ENCODE data around the gene MAPKBP1. TPM values are rescaled to one million over a fixed set of nuclear protein-coding genes. Genes with fewer than 3 reads are reported as not detected.
"Not testable (repeated sequence)": the region's sequence is repeated elsewhere in the genome, so short reads cannot be mapped to it uniquely, and the experiment has no call there.

The MAPKBP1 gene
- polyA plus RNA-seq, 1 donor from 2014 or later = 30.3 TPM

DNA sequence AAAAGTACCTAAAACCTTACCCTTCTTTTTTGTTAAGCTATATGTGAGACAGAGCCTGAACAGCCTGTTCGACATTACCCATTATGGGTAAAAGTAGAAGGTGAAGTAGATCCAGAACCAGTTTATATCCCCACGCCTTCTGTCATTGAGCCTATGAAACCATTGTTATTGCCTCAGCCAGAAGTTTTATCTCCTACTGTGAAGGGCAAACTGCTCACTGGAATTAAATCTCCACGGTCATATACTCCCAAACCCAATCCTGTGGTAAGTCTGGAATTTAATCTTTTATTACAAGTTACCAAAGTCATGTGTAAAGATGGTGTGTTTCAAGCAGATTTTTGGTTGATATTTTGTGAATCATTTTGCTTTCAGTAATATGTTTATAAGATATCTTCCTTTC, 47.1 kb upstream of the MAPKBP1 start:
- Histone ChIP-seq H3K79me2 (replicated peaks; ENCODE audit: insufficient read depth, low read length) (no peaks in the 10 kb centered on the region), H3K4me2 (ENCODE audit: low read length) (no peak overlapping the region), H3K36me3 (ENCODE audit: insufficient read depth, low read length) (no peaks in the 10 kb centered on the region), H3K9me2 (ENCODE audit: insufficient read depth, low read length) (no peaks in the 10 kb centered on the region), H3K4me3 (ENCODE audit: low read length) (no peak overlapping the region), H3F3A (ENCODE audit: insufficient read depth, low read length, poor library complexity, severe bottlenecking) (no peaks in the 10 kb centered on the region), H3K27me3 (ENCODE audit: insufficient read depth, low read depth, low read length) (no peaks in the 10 kb centered on the region), H3K27ac (ENCODE audit: low read length) (no peak overlapping the region), H4K20me1 (ENCODE audit: insufficient read depth) (no peaks in the 10 kb centered on the region), H3K9ac (ENCODE audit: low read length) (no peak overlapping the region), H3K9me3 (ENCODE audit: low read length) (no peaks in the 10 kb centered on the region), H2AFZ (ENCODE audit: low read depth, low read length) (no peak overlapping the region)
- TF ChIP-seq, protein P1, sequence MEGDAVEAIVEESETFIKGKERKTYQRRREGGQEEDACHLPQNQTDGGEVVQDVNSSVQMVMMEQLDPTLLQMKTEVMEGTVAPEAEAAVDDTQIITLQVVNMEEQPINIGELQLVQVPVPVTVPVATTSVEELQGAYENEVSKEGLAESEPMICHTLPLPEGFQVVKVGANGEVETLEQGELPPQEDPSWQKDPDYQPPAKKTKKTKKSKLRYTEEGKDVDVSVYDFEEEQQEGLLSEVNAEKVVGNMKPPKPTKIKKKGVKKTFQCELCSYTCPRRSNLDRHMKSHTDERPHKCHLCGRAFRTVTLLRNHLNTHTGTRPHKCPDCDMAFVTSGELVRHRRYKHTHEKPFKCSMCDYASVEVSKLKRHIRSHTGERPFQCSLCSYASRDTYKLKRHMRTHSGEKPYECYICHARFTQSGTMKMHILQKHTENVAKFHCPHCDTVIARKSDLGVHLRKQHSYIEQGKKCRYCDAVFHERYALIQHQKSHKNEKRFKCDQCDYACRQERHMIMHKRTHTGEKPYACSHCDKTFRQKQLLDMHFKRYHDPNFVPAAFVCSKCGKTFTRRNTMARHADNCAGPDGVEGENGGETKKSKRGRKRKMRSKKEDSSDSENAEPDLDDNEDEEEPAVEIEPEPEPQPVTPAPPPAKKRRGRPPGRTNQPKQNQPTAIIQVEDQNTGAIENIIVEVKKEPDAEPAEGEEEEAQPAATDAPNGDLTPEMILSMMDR (IDR thresholded peaks at IDR 0.05; ENCODE audit: poor library complexity, severe bottlenecking) = no peak
- TF ChIP-seq EP300 (conservative IDR thresholded peaks at IDR 0.05; ENCODE audit: poor library complexity, severe bottlenecking) (no peak), MXI1 (conservative IDR thresholded peaks at IDR 0.05; ENCODE audit: poor library complexity, severe bottlenecking) (no peak), SMC3 (conservative IDR thresholded peaks at IDR 0.05; ENCODE audit: poor library complexity) (no peak), POLR2AphosphoS5 (IDR thresholded peaks at IDR 0.05) (no peak), TAF1 (IDR thresholded peaks at IDR 0.05; ENCODE audit: low read depth) (no peak), EZH2 (IDR thresholded peaks at IDR 0.05; ENCODE audit: borderline replicate concordance, insufficient read depth, low read length, poor library complexity, severe bottlenecking) (no peak), RAD21 (conservative IDR thresholded peaks at IDR 0.05) (no peak)
- TF ChIP-seq, protein P2, sequence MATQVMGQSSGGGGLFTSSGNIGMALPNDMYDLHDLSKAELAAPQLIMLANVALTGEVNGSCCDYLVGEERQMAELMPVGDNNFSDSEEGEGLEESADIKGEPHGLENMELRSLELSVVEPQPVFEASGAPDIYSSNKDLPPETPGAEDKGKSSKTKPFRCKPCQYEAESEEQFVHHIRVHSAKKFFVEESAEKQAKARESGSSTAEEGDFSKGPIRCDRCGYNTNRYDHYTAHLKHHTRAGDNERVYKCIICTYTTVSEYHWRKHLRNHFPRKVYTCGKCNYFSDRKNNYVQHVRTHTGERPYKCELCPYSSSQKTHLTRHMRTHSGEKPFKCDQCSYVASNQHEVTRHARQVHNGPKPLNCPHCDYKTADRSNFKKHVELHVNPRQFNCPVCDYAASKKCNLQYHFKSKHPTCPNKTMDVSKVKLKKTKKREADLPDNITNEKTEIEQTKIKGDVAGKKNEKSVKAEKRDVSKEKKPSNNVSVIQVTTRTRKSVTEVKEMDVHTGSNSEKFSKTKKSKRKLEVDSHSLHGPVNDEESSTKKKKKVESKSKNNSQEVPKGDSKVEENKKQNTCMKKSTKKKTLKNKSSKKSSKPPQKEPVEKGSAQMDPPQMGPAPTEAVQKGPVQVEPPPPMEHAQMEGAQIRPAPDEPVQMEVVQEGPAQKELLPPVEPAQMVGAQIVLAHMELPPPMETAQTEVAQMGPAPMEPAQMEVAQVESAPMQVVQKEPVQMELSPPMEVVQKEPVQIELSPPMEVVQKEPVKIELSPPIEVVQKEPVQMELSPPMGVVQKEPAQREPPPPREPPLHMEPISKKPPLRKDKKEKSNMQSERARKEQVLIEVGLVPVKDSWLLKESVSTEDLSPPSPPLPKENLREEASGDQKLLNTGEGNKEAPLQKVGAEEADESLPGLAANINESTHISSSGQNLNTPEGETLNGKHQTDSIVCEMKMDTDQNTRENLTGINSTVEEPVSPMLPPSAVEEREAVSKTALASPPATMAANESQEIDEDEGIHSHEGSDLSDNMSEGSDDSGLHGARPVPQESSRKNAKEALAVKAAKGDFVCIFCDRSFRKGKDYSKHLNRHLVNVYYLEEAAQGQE (IDR thresholded peaks at IDR 0.05; ENCODE audit: borderline replicate concordance) = no peak

DNA sequence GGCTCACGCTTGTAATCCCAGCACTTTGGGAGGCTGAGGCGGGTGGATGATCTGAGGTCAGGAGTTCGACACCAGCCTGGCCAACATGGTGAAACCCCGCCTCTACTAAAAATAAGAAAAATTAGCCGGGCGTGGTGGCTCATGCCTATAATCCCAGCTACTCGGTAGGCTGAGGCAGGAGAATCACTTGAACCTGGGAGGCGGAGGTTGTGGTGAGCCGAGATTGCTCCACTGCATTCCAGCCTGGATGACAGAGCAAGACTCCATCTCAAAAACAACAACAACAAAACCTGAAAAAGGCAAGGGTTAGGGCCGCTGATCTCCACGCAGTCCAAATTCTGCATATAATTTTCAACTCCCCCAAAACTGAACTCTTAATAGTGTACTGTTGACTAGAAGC, 46.2 kb upstream of the MAPKBP1 start:
- H3K27me3 ChIP-seq (ENCODE audit: insufficient read depth, low read depth, low read length); H3K9me2 ChIP-seq (ENCODE audit: insufficient read depth, low read length); H3K9ac ChIP-seq (ENCODE audit: low read length); H3K79me2 ChIP-seq (replicated peaks; ENCODE audit: insufficient read depth, low read length); H2AFZ ChIP-seq (ENCODE audit: low read depth, low read length); H3F3A ChIP-seq (ENCODE audit: insufficient read depth, low read length, poor library complexity, severe bottlenecking); H3K4me2 ChIP-seq (ENCODE audit: low read length); H3K36me3 ChIP-seq (ENCODE audit: insufficient read depth, low read length); H4K20me1 ChIP-seq (ENCODE audit: insufficient read depth); H3K4me3 ChIP-seq (ENCODE audit: low read length); H3K9me3 ChIP-seq (ENCODE audit: low read length); H3K27ac ChIP-seq (ENCODE audit: low read length): not testable (repeated sequence)

DNA sequence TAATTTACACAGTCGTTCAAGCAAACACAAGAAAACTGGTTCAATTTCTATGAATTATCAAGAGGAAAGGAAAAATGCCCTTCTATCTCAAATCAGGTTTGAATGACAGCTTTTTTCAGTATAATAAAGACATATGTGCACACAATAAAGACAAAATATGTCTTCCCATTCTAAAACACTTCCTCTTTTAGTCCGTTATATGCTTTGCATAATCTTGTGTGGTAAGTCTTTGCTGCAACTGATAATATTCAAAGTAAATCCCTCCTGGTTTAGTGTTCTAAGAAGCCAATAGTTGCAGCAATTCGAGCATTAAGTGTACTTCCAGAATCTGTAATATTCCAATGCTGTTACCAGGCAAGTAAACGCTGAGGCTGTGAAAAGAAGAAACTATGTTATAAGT, 43.7 kb upstream of the MAPKBP1 start:
- no peak overlapping the region for H3K4me3 ChIP-seq (ENCODE audit: low read length)
- no peak overlapping the region for H3K4me2 ChIP-seq (ENCODE audit: low read length)
- no peaks in the 10 kb centered on the region for H3K9me2 ChIP-seq (ENCODE audit: insufficient read depth, low read length)
- H4K20me1 ChIP-seq (ENCODE audit: insufficient read depth) = no peaks in the 10 kb centered on the region
- no peak overlapping the region for H2AFZ ChIP-seq (ENCODE audit: low read depth, low read length)
- H3F3A ChIP-seq (ENCODE audit: insufficient read depth, low read length, poor library complexity, severe bottlenecking) = no peaks in the 10 kb centered on the region
- H3K27me3 ChIP-seq (ENCODE audit: insufficient read depth, low read depth, low read length) = no peaks in the 10 kb centered on the region
- peaks cover 11% of the 10 kb centered on the region for H3K36me3 ChIP-seq (ENCODE audit: insufficient read depth, low read length)
- TF ChIP-seq, protein P2 (IDR thresholded peaks at IDR 0.05; ENCODE audit: borderline replicate concordance) = no peak
- TF ChIP-seq SMC3 (conservative IDR thresholded peaks at IDR 0.05; ENCODE audit: poor library complexity) (no peak), RAD21 (conservative IDR thresholded peaks at IDR 0.05) (no peak), EZH2 (IDR thresholded peaks at IDR 0.05; ENCODE audit: borderline replicate concordance, insufficient read depth, low read length, poor library complexity, severe bottlenecking) (no peak), EP300 (conservative IDR thresholded peaks at IDR 0.05; ENCODE audit: poor library complexity, severe bottlenecking) (no peak), TAF1 (IDR thresholded peaks at IDR 0.05; ENCODE audit: low read depth) (no peak), POLR2AphosphoS5 (IDR thresholded peaks at IDR 0.05) (no peak), MXI1 (conservative IDR thresholded peaks at IDR 0.05; ENCODE audit: poor library complexity, severe bottlenecking) (no peak)
- TF ChIP-seq, protein P1 (IDR thresholded peaks at IDR 0.05; ENCODE audit: poor library complexity, severe bottlenecking) = no peak
- H3K9me3 ChIP-seq (ENCODE audit: low read length) = no peaks in the 10 kb centered on the region
- H3K9ac ChIP-seq (ENCODE audit: low read length) = no peak overlapping the region
- no peaks in the 10 kb centered on the region for H3K79me2 ChIP-seq (replicated peaks; ENCODE audit: insufficient read depth, low read length)
- H3K27ac ChIP-seq (ENCODE audit: low read length) = no peak overlapping the region

Measured in neural cell (in vitro differentiated cells).